ENCODE results near the gene MAP2K5.

Gene MAP2K5

GRCh38 chr15:67828969-67829646, 286.6 kb downstream of the MAP2K5 start:
- no peak for DNase-seq

DNA sequence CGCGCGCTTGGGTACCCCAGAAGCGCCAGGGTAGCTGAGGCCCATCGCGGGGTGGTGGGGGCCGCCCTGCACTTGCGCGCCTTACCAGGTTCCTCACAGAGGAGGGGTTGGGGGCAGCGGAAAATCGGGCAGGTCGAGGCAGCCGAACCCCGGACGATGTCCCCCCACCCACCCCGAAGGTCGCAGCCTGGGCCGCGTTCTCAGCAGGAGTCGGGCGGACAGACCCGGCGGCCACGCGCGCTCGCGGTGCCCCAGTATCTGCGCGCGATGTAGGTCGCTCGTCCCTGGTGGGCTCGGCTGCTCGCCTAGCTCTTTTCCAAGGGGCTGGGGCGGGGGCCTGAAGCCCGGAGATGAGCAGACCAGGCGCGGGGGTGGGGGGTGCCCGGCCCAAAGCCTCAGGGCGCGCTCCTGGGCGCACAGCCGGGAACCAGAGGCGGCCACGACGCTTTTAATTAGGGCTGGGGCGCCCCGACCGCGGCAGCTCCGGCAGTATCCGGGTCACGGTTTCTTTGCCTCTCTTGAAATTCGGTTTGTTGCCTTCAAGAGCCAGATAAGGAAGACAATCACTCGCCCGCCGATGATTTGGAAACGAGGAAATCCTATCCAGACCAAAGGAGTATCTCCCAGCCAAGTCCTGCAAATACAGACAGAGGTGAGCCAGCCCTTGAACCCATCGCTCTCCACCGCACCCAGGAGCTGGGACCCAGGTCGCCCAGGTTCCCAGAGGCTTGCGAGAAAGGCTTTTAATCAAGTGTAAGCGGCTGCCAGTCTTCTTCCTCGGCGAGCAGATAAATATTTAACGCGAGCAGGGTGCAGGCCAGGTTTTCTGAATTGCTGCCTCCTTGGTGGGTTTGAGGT, 287.4 kb downstream of the MAP2K5 start:
- DNase-seq, result no peak

DNA sequence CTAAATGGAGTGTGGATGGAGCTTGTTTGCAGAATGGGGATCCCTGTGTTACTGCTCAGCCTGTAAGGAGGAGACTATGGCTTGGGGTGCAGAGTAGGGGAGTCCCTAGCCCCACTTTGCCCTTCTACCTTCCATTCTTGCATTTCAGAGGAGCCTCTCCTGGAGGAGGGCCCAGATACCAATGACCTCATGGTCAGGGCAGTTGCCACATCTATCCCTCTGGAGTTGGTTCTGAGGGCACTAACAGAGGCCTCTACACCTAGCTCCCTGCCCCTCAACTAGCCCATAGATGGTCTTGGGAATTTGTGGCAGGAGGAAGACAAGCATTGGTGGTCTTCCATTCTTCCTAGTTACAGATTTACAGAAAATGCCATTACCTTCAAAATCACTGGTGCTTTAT, 288.9 kb downstream of the MAP2K5 start:
- no peak for DNase-seq

DNA sequence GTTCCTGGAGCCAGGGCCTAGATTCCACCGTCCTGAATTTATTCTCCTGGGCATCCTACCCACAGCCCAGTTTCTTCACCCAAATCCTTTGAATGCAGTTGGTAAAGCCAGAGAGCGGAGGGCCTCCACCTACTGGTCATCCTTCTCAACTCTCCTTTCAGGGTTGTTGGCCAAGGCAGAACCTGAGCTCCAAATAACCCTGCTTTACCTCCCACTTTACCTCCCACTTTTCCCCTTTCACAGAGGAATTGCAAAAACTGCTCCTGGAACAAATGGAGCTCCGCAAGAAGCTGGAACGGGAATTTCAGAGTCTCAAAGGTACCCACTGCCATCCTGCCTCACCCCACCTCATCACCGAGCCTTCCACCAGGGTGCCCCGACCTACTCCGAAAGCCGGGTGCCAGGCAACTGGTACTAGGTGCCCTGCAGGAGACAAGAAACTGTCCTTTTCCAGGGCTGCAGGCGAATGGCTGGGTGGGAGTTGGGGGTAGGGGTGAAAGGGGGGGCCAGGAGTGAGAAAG, 289.6 kb downstream of the MAP2K5 start:
- no peak for DNase-seq

- DNase-seq, result no peak
Measured at GRCh38 chr15:67832897-67833709, 290.6 kb downstream of the MAP2K5 start.

DNA sequence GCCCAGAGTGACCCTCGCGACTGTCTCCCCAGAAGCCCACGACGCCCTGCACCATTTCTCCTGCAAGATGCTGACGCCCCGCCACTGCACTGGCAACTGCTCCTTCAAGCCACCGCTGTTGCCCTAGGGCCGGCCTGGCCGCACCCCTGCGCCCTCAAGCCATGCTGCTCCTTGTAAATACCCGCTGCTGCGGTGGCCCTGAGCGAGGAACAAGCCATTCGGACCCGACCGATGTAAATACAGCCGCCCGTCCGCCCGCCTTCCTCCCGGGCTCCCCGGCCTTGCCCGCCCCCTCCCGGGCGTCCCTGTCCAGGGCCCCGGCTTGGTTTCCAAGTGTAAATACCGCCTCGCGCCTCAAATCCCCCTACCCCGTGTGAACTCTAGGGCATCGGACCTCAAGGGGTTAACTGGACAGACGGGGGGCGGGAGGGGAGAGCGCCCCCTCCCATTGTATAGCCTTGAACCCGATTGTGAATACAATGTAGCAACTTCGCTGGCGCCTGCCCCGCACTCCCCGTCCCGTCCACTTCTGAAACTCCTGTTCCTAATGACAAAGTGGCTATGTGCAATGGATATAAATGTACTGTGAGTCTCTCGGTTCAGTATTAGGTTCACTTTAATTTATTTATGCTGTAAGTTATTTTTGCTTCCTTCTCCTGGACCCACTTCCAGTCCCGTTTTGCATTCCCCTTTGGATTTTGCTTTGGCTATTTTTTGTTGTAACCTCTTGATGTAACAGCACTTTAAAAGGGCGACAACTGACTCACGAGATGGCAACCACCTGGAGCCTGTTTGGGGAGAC, 291.4 kb downstream of the MAP2K5 start:
- DNase-seq, result no peak

GRCh38 chr15:67834581-67835296, 292.2 kb downstream of the MAP2K5 start:
- DNase-seq, result no peak

DNA sequence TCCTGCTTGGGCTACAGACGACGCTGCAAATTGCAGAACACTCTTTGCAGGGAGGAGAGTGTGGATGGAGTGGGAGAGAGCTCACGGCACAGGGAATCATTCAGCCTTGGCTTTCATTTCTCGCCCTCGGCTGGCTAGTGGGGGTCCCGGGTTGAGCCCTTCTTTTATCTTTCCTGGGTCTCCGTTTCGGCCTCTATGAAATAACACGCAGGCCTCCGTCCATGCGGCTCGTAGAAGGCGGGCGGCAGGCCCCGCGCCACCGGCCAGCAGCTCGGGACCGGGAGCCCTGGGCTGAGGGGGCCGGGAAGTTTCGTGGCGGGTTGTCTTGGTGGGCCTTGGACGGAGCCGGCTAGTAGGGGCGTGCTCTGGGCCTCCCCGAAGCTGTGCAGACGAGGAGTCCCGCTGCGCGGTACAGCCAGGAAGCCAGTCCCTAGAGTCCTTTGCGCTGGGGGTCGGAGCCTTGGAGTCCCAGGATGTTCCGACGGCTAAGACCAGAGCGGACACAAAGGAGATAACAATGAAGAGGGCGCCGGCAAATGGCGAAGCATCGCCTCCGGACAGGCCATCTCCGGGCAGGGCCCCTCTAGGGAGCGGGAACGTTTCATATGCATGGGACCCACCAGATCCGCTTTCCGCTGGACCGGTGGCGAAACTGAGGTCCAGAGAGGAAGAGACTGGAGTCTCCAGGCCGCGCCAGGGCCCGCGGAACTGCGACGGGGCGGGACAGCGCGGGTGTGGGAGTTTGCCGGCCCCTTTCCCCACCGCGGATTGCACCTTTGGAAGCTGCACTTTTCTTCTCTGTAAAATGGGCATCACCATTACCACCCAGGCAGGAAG, 293.0 kb downstream of the MAP2K5 start:
- DNase-seq, result no peak

GRCh38 chr15:67836134-67836455, 293.6 kb downstream of the MAP2K5 start:
- DNase-seq, result no peak

DNA sequence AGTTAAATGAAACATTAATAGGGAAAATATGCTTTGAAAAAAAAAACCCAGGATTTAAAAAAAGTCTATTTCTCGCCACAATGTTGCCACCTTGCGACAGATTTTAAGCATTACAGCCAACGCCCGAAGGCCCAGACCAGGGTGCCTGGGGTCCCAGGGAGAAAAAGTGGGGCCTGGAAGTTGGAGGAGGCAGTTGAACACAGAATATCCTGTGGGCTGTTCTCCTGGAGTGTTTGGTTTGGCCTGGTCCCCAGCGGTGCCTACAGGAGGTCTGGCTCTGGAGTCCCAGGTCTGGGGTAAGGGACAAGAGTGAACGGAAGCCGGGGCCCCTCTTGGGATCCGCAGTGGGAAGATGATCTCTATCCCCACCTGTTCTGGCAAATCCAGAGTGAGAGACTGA, 294.0 kb downstream of the MAP2K5 start:
- no peak for DNase-seq

DNA sequence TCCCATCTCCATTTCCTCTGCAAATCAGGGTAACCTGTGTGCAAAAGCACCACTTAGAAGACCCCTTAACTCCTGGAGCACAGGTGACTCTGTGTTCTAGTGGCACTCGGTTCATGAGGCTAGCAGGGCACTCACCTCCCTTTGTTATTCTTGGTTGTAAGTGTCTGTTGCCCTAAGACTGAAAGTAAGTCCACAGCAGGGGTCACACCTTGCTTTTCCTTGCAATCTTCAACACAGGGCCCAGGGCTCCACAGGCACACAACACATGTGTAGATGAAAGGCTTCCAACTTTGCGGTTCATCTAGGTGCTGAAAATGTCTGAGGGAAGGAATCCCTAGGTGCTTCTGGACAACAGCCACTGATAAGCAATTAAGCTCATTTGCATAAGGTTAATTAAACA, 294.5 kb downstream of the MAP2K5 start:
- no peak for DNase-seq

DNA sequence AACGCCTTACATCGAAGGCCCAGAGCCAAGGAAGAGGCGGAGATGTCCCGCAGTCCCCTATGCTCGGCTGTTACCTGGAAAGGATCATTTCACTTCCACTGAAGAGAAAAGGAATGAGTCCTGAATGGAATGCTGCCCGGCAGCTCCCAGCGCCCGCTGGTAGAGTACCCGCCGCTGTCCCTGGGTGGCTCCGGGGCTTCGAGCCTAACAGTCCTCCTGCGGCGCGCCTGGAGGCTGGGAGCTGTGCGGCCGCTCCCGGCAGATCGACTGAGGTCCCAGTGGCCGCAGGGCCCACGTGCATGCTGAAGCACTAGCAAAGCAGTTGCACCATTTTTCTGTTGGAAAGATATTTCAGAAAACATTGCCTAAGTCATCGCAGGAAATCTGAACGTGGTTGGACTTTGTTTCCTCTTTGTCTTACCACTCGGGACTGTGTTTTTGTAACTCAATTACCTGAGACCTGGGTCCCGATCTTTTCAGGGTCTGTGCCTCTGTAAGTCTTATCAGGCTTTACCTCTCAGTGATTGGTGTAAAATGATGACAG, 296.4 kb downstream of the MAP2K5 start:
- DNase-seq, result no peak

- DNase-seq, result no peak
Measured at GRCh38 chr15:67839499-67839928, 297.0 kb downstream of the MAP2K5 start.

GRCh38 chr15:67839929-67840748, 297.6 kb downstream of the MAP2K5 start, which contains the start of gene RNU6-1:
TSS of gene RNU6-1 (minus strand) at chr15:67840045.
- peak; percentile 91 for DNase-seq

GRCh38 chr15:67840749-67841512, 298.4 kb downstream of the MAP2K5 start:
- DNase-seq, result no peak

GRCh38 chr15:67841513-67841762, 298.9 kb downstream of the MAP2K5 start:
- no peak for DNase-seq

GRCh38 chr15:67843092-67843501, 300.6 kb downstream of the MAP2K5 start:
- no peak for DNase-seq

DNA sequence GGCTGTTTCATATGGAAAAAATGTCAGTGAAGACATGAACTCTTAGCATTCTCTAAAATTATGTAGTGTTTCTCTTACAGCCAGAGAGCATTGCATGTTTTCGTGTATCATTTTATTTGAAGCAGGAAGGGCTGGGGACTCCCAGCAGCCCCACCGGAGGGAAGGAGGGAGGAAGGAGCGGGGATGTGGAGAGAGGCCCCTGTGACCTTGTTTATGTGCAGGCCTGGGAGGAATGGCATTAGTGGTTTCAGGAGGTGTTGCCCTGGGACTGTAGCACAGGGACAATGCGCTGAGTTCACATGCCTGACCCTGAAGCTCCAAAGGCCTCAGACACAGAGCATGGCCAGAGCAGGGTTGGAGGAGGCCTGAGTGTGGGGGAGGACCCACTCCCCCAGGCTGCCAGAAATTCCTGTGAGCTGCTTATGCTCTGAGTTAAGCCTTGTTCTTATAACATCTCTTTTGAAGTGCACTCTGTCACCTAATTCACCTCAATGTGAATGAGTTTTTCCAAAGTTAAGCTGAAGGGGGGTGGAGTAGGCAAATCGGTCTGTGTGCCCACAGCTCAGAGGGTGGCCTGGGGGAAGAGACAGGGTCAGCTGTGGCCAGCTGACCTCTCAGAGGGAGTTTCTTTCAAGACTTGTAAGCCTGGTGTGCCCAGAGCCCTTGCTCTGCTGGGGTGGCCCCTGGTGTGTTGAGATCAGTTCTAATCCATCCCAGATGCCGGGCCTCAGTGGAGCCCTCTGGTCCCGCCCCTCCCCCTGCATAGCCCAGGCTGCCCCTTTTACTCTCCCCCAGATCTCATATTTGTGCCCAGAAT, 301.3 kb downstream of the MAP2K5 start:
- DNase-seq, result no peak
